Effector CD4-positive, alpha-beta T cell (primary cell): ENCODE results near the gene TAAR5.
"Not testable (repeated sequence)": the region's sequence is repeated elsewhere in the genome, so short reads cannot be mapped to it uniquely, and the experiment has no call there.

Source experiments
- DNase-seq: peaks from one replicate; pipeline ENCODE4 v3.0.0-alpha.2; 2020

The TAAR5 gene

GRCh38 chr6:132569170-132569569, 20.4 kb downstream of the TAAR5 start:
- DNase-seq = no peak

- no peak for DNase-seq
Measured at GRCh38 chr6:132568611-132569010, 20.9 kb downstream of the TAAR5 start.

- DNase-seq = no peak
Measured at GRCh38 chr6:132567566-132567965, 22.0 kb downstream of the TAAR5 start.

DNA sequence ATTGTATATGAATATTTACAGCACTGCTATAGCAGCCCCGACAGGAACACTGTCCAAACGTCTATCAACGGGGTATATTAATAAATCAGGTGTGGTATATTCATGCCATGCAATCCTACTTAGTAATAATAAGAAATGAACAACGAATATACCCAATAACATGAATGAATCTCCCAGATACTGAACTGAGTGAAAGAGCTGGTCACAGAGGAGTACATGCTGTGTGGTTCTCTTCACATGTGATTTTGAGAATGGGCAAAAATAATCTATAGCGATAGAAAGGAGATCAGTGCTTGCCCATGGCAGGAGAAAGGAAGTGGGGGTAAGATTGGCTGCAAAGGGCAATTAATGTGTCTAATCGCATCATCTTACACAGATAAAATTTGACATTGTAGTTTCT, 23.1 kb downstream of the TAAR5 start:
- DNase-seq = no peak

- not testable (repeated sequence) for DNase-seq
Measured at GRCh38 chr6:132560087-132560486, 29.5 kb downstream of the TAAR5 start.

DNA sequence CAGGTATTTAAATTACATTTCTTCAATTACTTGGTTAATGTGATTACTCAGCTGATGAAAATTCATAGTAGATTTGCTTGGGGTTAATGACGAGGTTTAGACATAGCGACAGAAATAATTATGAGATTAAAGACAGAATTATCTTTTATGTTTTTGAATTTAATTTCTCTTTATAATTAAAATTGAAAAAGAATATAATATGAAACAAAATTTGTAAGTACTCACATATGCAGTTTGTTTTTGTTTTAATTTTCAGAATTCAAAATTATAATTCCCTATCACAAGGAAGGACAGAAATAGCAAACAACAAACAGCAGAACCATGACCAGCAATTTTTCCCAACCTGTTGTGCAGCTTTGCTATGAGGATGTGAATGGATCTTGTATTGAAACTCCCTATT, 37.2 kb downstream of the TAAR5 start, which contains the start of gene TAAR8:
Gene TAAR8, plus strand, starts transcription at position 301 of the 400 bp plus-strand sequence. Its CDS starts 21 bp downstream, at position 322.
- DNase-seq = no peak

- DNase-seq = no peak
Measured at GRCh38 chr6:132551214-132551613, 38.3 kb downstream of the TAAR5 start.

DNA sequence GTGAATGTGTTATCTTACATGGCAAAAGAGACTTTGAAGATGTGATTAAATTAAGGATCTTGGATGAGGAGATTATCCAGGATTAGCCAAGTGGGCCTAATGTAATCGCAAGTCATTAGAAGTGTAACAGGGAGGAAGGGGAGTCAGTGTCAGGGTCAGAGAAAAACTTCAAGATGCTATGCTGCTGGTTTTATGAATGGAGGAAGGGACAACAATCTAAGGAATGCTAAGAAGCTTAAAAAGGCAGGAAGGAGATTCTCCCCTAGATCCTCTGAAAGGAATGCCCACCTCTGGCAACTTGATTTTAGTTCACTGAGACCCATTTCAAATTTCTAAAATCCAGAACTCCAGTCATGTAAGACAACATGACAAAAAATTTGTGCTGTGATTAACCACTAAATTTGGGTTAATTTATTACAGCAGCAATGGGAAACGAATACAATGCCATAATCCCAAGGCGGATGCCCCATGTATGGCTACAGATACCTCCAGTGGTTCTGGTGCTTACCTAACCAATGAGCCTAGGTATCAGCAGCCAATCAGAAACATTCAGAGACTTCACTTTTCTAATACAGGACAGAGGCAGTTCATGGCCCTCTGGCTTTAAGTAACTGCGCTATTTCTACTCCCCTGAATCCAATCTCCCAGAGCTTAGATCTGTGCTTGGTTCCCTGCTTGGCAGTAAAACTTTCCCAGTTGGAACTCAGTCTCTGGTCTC, 40.6 kb downstream of the TAAR5 start:
- no peak for DNase-seq

- DNase-seq = no peak
Measured at GRCh38 chr6:132544826-132545225, 44.7 kb downstream of the TAAR5 start.
